ENCODE data around the gene KIF26B. TPM values are rescaled to one million over a fixed set of nuclear protein-coding genes. Genes with fewer than 3 reads are reported as not detected.
"Not testable (repeated sequence)": the region's sequence is repeated elsewhere in the genome, so short reads cannot be mapped to it uniquely, and the experiment has no call there.

KIF26B gene
- total RNA-seq, 6 experiments from 2014 or later = 0.31 to 0.55 (median 0.35) TPM

- ATAC-seq = no peak
- intact Hi-C loops (cut with DNase I) = no loop called here
- Histone ChIP-seq H3K9me3 (no peaks in the 10 kb centered on the region), H3K27ac (no peak overlapping the region), H3K36me3 (no peaks in the 10 kb centered on the region), H3K27me3 (no peaks in the 10 kb centered on the region), H3K4me3 (no peak overlapping the region), H3K4me1 (no peaks in the 10 kb centered on the region)
- 73% methylated on average over 10 of the region's 19 CpGs for WGBS (ENCODE audit: insufficient coverage, low coverage, low lambda C conversion rate, missing lambda C conversion rate)
- DNase-seq = no peak
- no peak for TF ChIP-seq POLR2A (IDR thresholded peaks at IDR 0.05)
- TF ChIP-seq, protein P1, sequence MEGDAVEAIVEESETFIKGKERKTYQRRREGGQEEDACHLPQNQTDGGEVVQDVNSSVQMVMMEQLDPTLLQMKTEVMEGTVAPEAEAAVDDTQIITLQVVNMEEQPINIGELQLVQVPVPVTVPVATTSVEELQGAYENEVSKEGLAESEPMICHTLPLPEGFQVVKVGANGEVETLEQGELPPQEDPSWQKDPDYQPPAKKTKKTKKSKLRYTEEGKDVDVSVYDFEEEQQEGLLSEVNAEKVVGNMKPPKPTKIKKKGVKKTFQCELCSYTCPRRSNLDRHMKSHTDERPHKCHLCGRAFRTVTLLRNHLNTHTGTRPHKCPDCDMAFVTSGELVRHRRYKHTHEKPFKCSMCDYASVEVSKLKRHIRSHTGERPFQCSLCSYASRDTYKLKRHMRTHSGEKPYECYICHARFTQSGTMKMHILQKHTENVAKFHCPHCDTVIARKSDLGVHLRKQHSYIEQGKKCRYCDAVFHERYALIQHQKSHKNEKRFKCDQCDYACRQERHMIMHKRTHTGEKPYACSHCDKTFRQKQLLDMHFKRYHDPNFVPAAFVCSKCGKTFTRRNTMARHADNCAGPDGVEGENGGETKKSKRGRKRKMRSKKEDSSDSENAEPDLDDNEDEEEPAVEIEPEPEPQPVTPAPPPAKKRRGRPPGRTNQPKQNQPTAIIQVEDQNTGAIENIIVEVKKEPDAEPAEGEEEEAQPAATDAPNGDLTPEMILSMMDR (IDR thresholded peaks at IDR 0.05) = no peak
Observed at GRCh38 chr1:245353915-245354775, 199.4 kb downstream of the KIF26B start.

GRCh38 chr1:245355851-245356630, 201.3 kb downstream of the KIF26B start:
- H3K9me3 ChIP-seq; H3K4me3 ChIP-seq; DNase-seq; H3K4me1 ChIP-seq; H3K36me3 ChIP-seq; ATAC-seq; intact Hi-C loops (cut with DNase I); H3K27ac ChIP-seq; H3K27me3 ChIP-seq: not testable (repeated sequence)
- WGBS (ENCODE audit: insufficient coverage, low coverage, low lambda C conversion rate, missing lambda C conversion rate) = 85% methylated on average over 13 of the region's 14 CpGs

DNA sequence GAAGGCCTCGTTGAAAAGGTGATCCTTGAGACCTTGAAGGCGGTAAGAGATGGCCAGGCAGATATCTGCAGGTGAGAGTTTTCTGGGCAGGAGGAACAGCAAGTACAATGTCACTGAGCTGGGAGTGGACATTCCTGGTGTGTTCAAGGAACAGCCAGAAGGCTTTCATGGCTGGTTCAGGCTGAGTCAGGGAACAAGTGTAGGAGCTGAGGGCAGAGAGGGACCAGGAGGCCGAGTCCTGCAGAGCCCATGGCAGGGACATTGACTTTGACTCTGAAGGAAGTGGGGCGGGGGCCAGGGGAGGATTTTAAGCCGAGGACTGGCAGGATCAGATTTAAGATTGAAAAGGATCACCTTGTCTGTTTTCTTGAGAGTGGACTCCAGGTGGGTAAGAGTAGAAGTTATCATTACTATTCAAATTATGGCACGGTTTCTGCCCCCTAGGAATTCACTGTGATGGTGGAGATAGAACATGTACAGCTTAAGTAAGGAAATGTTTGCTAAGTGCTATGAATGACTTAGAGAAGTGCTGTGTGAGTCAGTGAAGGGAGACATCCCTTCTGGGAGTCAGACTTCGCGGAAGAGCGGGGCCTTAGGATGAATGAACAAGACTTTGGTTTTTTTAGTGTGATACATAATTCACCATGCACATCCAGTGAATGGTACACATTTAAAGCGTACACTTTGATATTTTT, 202.3 kb downstream of the KIF26B start:
- H3K4me3 ChIP-seq = no peak overlapping the region
- no peaks in the 10 kb centered on the region for H3K9me3 ChIP-seq
- no peaks in the 10 kb centered on the region for H3K36me3 ChIP-seq
- TF ChIP-seq POLR2A (IDR thresholded peaks at IDR 0.05) = no peak
- TF ChIP-seq, protein P1 (IDR thresholded peaks at IDR 0.05) = no peak
- ATAC-seq = no peak
- DNase-seq = no peak
- 87% methylated on average over 8 of the region's 10 CpGs for WGBS (ENCODE audit: insufficient coverage, low coverage, low lambda C conversion rate, missing lambda C conversion rate)
- intact Hi-C loops (cut with DNase I) = no loop called here
- no peaks in the 10 kb centered on the region for H3K4me1 ChIP-seq
- H3K27ac ChIP-seq = no peak overlapping the region
- no peaks in the 10 kb centered on the region for H3K27me3 ChIP-seq

GRCh38 chr1:245359101-245359680, 204.4 kb downstream of the KIF26B start:
- H3K4me3 ChIP-seq; ATAC-seq; DNase-seq; H3K4me1 ChIP-seq; intact Hi-C loops (cut with DNase I); H3K27me3 ChIP-seq; H3K36me3 ChIP-seq; H3K9me3 ChIP-seq; H3K27ac ChIP-seq: not testable (repeated sequence)
- WGBS (ENCODE audit: insufficient coverage, low coverage, low lambda C conversion rate, missing lambda C conversion rate) = 57% methylated on average over 4 of the region's 12 CpGs

DNA sequence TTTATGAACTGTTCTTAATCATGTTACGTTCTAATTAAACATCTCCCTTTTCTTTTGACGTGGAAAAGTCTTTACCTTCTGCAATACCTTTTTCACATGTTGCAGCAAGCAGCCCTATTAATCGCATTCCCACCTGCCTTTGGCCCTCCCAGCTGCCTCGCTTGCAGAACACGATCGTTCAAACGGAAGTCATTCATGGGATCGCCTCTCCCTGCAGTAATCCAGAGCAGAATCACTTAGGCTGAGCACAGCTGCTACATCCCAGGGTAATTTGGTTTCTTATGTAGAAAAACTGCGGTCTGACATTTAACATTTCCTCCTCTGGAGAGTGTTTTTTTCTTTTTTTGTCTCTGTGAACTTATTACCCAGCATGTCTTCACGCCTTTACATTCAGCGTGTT, 206.3 kb downstream of the KIF26B start:
- no peak for ATAC-seq
- no peak for TF ChIP-seq POLR2A (IDR thresholded peaks at IDR 0.05)
- TF ChIP-seq, protein P1 (IDR thresholded peaks at IDR 0.05) = no peak
- intact Hi-C loops (cut with DNase I) = no loop called here
- H3K27me3 ChIP-seq = no peaks in the 10 kb centered on the region
- no peaks in the 10 kb centered on the region for H3K36me3 ChIP-seq
- 84% methylated on average over 10 of the region's 11 CpGs for WGBS (ENCODE audit: insufficient coverage, low coverage, low lambda C conversion rate, missing lambda C conversion rate)
- H3K4me3 ChIP-seq = no peak overlapping the region
- H3K4me1 ChIP-seq = no peaks in the 10 kb centered on the region
- no peaks in the 10 kb centered on the region for H3K9me3 ChIP-seq
- DNase-seq = no peak
- no peak overlapping the region for H3K27ac ChIP-seq
